Lower leg skin (tissue), 4 donors: ENCODE results near the gene GUCY1B1. TPM values are rescaled to one million over a fixed set of nuclear protein-coding genes. Genes with fewer than 3 reads are reported as not detected.

Experiments used
- total RNA-seq, 4 donors: library from RNA; depleted of rRNA; stranded (reverse); fragments of >200 nt; gene quantifications; one replicate each; pipeline ENCODE4 v1.1.0, GENCODE V29; 2016

GUCY1B1 gene
- total RNA-seq, 4 donors from 2014 or later = 1.1 to 6.1 (median 4.9) TPM

Other genes starting within 250 kb of the GUCY1B1 start
- gene GUCY1A1, start 92.2 kb upstream of the GUCY1B1 start, total RNA-seq = 10 to 100 TPM in 2 of 4 donors, 1 to 10 TPM in 2; 1.5 to 12.9 (median 9.2) TPM
- not detected for gene ASIC5, start 107.3 kb downstream of the GUCY1B1 start, total RNA-seq
- under 1 TPM in 1 of 4 donors, not detected in 3; 0.23 TPM for gene TDO2, start 144.7 kb downstream of the GUCY1B1 start, total RNA-seq
- gene CTSO, start 194.8 kb downstream of the GUCY1B1 start, total RNA-seq = 10 to 100 TPM in 2 of 4 donors, 1 to 10 TPM in 2; 5.1 to 13.0 (median 9.1) TPM